GM19455 (cell line): ENCODE data around the gene CLEC4D.
"Not testable (repeated sequence)": the region's sequence is repeated elsewhere in the genome, so short reads cannot be mapped to it uniquely, and the experiment has no call there.

Experiments
- ATAC-seq: cut with Tn5 transposase; IDR thresholded peaks from one replicate; pipeline ENCODE4 v1.9.1; 2021; ENCODE audit not compliant: unreplicated experiment

The CLEC4D gene

DNA sequence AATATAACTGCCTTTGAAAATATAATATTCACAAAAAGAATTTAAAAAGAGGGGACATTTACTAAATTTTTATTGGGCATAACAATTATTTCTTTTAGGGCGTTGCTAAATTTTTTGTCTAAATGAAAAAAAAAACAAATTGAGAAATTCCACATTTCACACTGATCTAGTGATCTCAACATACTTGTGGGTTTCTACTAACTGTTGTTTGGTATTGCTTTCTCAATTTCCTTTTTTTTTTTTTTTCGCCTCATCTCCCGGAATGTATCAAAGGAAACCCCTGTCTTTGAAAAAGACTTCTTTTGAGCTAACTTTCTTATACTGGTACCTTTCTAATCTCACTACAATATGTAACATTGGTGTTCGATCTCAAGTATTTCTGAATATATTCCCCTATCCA is at the start of gene CLEC4D:
Gene CLEC4D (plus strand): TSS at position 248 of the 400 bp plus-strand sequence. CDS start 230 bp downstream, outside the sequence.
- ATAC-seq = no peak

DNA sequence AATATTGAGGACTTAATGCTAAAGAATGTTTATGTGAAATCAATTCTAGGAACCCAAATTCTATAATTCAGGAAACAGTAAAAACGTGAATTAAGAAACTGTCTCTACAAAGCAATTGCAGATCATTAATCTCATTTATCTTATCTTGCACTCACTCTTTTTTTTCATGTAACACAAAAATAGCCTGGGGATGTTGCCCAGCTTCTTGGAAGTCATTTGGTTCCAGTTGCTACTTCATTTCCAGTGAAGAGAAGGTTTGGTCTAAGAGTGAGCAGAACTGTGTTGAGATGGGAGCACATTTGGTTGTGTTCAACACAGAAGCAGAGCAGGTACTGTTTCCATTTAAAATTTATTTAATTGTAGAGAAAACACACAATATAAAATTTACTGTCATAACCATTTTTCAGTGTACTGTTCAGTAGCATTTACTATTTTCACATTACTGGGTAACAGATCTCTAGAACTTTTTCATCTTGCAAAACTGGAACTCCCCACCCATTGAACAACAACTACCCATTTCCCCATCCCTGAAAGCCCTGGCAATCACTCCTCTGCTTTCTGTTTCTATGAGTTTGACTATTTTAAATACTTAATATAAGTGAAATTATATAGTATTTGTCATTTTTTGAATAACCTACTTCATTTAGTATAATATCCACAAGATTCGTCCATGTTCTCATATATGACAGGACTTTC is 47.9 kb upstream of the CLEC4D start:
- ATAC-seq = no peak

DNA sequence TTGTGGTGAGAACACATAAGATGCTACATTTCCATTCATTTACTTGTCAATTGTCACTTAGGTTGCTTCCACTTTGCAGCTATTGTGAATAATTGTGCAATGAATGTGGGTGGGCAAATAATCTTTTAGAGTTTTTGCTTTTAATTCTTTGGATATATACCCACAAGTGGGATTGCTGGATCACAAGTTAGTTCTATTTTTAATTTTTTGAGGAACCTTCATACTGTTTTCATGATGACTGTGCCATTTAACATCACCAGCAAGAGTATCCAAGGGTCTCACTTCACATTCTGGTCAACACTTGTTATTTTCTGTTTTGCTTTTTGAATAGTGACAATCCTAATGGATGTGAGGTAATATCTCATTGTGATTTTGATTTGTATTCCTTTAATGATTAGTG is 47.1 kb upstream of the CLEC4D start:
- no peak for ATAC-seq

- no peak for ATAC-seq
Measured at GRCh38 chr12:8471090-8471489, 42.2 kb upstream of the CLEC4D start.

GRCh38 chr12:8475508-8476203 is 37.6 kb upstream of the CLEC4D start:
- no peak for ATAC-seq

GRCh38 chr12:8482571-8483061 is 30.7 kb upstream of the CLEC4D start:
- ATAC-seq = no peak

DNA sequence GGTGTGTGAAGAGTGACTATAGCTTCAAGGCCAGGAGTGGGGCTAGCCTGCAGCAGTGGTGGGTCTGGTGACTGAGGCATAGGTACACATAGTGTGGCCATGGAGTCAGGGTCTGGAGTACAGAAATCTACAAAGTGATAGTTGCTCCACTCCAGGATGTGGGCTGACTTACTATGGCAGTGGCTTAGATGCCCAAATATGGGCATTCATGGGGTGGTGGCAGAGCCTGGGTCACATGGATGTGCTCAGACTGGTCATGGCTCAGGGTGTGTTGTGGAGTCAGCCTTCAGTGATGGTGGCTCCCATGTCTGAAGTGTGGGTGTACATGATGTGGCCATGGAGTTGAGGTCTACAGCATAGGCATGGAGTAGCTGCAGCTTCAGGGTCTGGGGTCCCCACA is 30.2 kb upstream of the CLEC4D start:
- ATAC-seq = no peak

DNA sequence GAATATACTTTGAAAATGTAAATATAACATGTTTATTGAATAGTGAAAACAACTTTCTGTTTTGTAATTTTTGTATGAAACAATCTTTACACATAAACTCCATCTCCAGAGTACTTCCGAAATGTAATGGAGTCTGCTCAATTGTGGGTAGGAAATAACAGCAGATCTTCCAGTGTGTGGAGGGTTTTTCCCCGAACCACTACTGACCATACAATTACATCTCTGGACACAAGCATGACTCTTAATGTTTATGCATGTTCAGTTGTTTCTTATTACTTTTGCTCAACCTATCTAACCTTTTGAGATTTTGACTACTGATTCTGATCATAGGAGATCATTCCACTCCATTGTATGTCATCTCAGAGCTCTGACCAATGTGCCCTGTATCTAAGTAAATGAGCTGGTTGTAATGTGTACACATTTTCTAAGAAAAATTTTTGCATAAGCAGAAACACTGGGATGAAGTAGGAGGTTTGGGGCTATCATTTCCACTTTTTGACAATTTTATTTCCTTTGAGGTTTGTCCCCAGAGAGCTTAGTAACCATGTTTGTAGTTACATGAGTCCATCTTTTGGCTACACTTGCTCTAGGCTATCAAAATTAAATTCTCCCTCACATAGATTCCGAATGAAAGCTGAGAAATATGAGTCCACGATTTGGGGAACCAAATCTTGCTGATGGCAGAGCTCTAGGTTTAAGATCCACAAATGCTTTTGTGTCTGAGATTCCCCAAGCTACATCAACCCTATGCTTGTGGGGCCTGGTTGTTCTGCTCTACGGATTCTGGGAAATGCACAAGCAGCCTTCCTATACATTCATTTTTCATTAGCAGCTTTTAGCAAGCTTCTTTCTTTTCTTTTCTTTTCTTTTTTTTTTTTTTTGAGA is 21.4 kb upstream of the CLEC4D start:
- no peak for ATAC-seq

DNA sequence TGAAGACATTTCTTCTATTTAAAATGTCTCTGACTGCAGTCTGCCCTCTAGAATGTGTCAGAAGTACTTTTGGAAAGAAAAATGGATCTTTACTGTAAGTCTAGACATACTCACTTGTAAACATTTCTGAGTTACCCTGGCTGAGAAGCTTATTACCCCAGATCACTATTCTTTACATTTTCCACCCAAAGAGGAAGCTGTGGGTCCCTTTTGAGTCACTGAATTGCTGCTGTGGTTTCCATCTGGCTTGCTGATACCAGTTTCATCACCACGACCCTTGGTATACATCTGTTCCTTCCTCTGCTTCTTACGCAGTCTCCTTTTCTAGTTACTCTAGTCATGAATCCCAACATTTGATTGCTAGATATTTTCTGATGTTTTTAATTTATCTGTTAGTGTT is 20.2 kb upstream of the CLEC4D start:
- peak; percentile 99 for ATAC-seq

DNA sequence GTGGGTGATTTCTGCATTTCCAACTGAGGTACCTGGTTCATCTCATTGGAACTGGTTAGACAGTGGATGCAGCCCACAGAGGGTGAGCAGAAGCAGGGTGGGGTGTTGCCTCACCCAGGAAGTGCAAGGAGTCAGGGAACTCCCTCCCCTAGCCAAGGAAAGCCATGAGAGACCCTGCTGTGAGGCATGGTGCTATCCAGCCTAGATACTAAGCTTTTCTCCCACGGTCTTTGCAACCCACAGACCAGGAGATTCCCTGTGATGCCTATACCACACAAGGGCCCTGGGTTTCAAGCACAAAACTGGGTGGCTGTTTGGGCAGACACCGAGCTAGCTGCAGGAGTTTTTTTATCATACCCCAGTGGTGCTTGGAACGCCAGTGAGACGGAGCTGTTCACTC is 17.6 kb upstream of the CLEC4D start:
- not testable (repeated sequence) for ATAC-seq

GRCh38 chr12:8496074-8496473 is 17.2 kb upstream of the CLEC4D start:
- not testable (repeated sequence) for ATAC-seq

DNA sequence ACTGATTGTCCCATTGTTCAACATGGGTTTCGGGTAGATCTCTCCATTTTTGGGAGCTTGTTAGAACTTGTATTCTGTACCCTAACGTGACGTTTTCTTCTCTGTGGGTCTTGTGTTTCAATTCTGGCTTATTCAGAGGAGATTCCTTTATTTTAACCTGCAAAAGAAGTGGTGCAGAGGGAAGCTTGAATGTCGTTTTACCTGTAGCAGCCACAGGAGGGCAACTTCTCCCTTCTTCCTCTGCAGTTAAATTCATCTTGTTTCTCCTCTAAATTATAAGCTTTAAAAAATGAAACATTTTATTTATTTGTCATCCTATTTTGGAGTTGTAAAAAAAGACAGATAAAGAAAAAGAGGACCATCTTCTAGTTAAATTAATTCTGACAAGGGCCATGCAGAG is 13.7 kb upstream of the CLEC4D start:
- ATAC-seq = no peak

DNA sequence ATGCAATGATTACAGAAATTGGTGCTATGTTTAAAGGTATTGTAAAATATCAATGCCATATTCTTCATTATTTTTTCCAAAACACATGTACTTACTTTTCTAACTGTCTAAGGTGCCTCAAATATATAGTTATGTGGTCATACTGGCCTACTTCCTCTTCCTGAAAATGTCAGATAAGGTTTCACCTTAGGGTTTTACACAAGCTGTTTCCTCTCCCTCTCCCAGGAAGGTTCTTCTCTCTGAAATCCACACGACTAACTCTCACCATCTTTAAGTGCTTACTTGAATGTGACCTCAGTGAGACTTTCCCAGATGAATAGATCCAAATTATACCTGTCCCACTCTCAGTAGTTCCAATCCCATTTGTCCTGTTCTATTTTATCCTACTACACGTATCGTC is 11.6 kb upstream of the CLEC4D start:
- no peak for ATAC-seq

DNA sequence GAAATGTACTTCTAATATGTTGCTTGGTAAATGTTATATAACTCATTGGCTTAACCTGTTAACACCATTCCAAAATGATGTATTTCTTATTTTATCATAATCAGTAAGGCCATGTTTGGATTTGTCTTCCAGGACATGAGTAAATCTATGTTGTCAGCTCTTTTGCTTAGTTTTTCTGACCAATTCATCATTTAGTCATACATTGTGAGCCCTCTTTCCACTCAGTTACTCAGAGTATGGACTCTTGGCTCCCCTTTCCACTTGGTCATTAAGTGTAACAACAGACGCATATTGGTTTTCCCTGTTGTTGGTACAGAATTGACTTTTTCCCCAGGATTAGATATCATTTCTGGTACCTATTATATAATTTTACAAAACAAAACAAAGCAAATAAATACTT is 9.0 kb upstream of the CLEC4D start:
- ATAC-seq = no peak

DNA sequence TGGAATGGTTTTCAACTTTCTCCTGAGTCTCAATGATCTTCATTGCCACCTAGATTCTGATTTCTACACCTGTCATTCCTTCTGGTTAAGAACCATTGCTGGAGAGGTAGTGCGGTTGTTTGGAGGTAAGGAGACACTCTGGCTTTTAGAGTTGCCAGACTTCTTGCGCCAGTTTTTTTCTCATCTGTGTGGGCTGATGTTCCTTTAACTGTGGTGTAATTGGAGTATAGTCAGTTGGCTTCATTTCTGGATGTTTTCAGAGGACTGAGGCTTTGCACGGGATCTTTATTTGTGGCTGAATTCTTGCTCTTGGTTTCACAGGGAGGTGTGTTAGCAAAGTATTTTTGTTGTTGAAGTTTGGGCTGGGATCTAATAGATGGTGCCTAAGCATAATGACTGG is 5.7 kb upstream of the CLEC4D start:
- ATAC-seq = no peak

DNA sequence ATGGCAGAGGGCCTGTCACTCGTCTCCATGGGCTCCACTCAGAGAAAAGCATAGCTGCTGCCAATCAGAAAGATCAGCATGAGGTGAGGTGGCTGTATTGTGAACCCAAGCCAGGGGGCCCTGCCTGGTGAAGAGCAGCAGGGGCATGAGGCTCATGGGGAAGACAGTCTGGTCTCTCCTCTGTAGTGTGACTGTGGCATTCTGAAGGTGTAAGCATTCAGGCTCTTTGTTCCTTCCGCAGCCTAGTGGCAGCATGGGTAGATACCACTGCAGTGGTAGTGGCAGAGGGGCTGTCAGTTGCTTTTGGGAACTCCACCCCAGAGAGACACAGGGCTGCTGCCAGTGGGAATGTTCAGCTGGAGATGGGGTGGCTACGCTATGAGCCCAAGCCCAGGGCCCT is 5.1 kb upstream of the CLEC4D start:
- ATAC-seq = no peak

- ATAC-seq = no peak
Measured at GRCh38 chr12:8508910-8509841, 4.1 kb upstream of the CLEC4D start.

- ATAC-seq = no peak
Measured at GRCh38 chr12:8517971-8518370, 4.7 kb downstream of the CLEC4D start.

DNA sequence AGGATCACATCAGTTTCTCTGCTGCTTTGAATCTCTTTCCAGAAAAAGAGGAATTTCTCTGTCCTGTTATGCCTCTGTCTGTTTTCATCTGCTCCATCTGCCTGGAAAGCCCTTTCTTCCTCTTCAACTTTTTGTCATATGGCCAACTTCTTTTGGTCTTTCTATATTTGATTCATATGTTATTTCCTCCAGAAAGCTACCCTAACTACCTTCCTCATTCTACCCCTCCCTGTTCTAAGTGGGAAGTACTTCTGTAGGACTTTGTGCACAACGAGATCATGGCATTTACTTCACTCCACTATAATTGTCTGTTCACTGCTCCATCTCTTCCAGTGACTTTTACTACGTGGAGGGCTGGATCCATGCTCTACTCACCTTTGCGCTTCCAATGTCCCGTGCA is 5.9 kb downstream of the CLEC4D start:
- ATAC-seq = no peak
